Endothelial cell of umbilical vein (primary cell): ENCODE data around the gene CDC7. TPM values are rescaled to one million over a fixed set of nuclear protein-coding genes. Genes with fewer than 3 reads are reported as not detected.

ENCODE experiments used
- BruUV-seq: library from RNA; stranded (reverse); fragments of 400-500 nt; replicated peaks from 2 replicates; lab custom pipeline; 2021; lab: Mats Ljungman, UMichigan
- CTCF ChIA-PET: fragments of 300-600, 350-600 bp; sonication (Branson Sonifier 250); formaldehyde crosslinking; loops from one replicate; lab custom pipeline; 2021; ENCODE audit warnings: antibody characterized with exemption, inconsistent platforms; lab: Charles Lee
- POLR2A ChIA-PET: fragments of 300-600, 350-600 bp; sonication (Branson Sonifier 250); formaldehyde crosslinking; loops from one replicate; lab custom pipeline; 2021; ENCODE audit warnings: antibody characterized with exemption, inconsistent platforms; lab: Charles Lee
- DNase-seq: peaks from one replicate; pipeline ENCODE4 v3.0.0-alpha.2; 2011; ENCODE audit warnings: low read depth, low spot score
- FAIRE-seq: peaks from 2 replicates; lab custom pipeline; 2011; peaks lifted over from hg19 to GRCh38; lab: Jason Lieb, UNC
- H2AFZ ChIP-seq: 2 replicates; pipeline ENCODE4 v1.6.0; 2012; ENCODE audit warnings: low read depth, low read length, control low read depth, inconsistent platforms
- H3K27ac ChIP-seq: 2 replicates; pipeline ENCODE4 v1.5.1; 2011; ENCODE audit warnings: low read depth, mild to moderate bottlenecking, control low read depth, low read length, moderate library complexity; ENCODE audit not compliant: insufficient read depth
- H3K27me3 ChIP-seq, 2 experiments: 2 replicates each; pipeline versions ENCODE4 v1.6.0 to v1.6.1; 2011; ENCODE audit warnings: low read length in 2 of 2, mixed read lengths in 1 of 2; ENCODE audit not compliant: control insufficient read depth in 2 of 2, insufficient read depth in 2 of 2
- H3K36me3 ChIP-seq, 2 experiments: 2 replicates in 1 of 2; 3 replicates in 1 of 2; pipeline ENCODE4 v1.5.1; 2011; ENCODE audit warnings: low read length in 2 of 2, mild to moderate bottlenecking in 1 of 2, moderate library complexity in 1 of 2; ENCODE audit not compliant: control insufficient read depth in 2 of 2, insufficient read depth in 2 of 2; ENCODE audit errors: extremely low read depth in 1 of 2
- H3K4me1 ChIP-seq: 3 replicates; pipeline ENCODE4 v1.5.1; 2011; ENCODE audit warnings: mild to moderate bottlenecking, low read length; ENCODE audit not compliant: control insufficient read depth, insufficient read depth; ENCODE audit errors: extremely low read depth
- H3K4me2 ChIP-seq: 2 replicates; pipeline ENCODE4 v1.6.1; 2011; ENCODE audit warnings: low read length, control low read depth, mixed read lengths; ENCODE audit not compliant: insufficient read depth
- H3K4me3 ChIP-seq, 3 experiments: fragments of 200-600 bp in 1 of 3; sonication (generic), shearing (Covaris generic) in 1 of 3; replicated peaks in 1 of 3; 2 replicates each; pipeline ENCODE4 v1.5.1; 2011 to 2016; ENCODE audit warnings: control low read depth in 3 of 3, low read length in 3 of 3, mild to moderate bottlenecking in 2 of 3, inconsistent platforms in 1 of 3, low read depth in 1 of 3, moderate library complexity in 1 of 3; ENCODE audit not compliant: insufficient read depth in 1 of 3
- H3K79me2 ChIP-seq: 2 replicates; pipeline ENCODE4 v1.6.0; 2012; ENCODE audit warnings: low read length, inconsistent platforms; ENCODE audit not compliant: control insufficient read depth, insufficient read depth
- H3K9ac ChIP-seq: replicated peaks from 2 replicates; pipeline ENCODE3; 2011; ENCODE audit warnings: low read length, control low read depth; ENCODE audit not compliant: insufficient read depth; ENCODE audit errors: extremely low read depth
- H3K9me1 ChIP-seq: replicated peaks from 3 replicates; pipeline ENCODE4 v1.6.0; 2011; ENCODE audit warnings: mild to moderate bottlenecking, low read length; ENCODE audit not compliant: control insufficient read depth, insufficient read depth; ENCODE audit errors: extremely low read depth
- H3K9me3 ChIP-seq: replicated peaks from 2 replicates; pipeline ENCODE4 v1.5.1; 2012; ENCODE audit warnings: low read length, inconsistent platforms; ENCODE audit not compliant: control insufficient read depth, insufficient read depth
- H4K20me1 ChIP-seq: replicated peaks from 2 replicates; pipeline ENCODE3; 2011; ENCODE audit warnings: mild to moderate bottlenecking, low read length; ENCODE audit not compliant: control insufficient read depth, insufficient read depth; ENCODE audit errors: extremely low read depth
- EZH2 ChIP-seq: IDR thresholded peaks from 2 replicates; pipeline ENCODE4 v1.6.1; 2012; ENCODE audit warnings: borderline replicate concordance, low read depth, mild to moderate bottlenecking, moderate library complexity, low read length, inconsistent platforms; ENCODE audit not compliant: severe bottlenecking
- FOS ChIP-seq: IDR thresholded peaks from 2 replicates; pipeline ENCODE4 v1.6.1; 2011; ENCODE audit warnings: mild to moderate bottlenecking, low read length, moderate library complexity, borderline replicate concordance; ENCODE audit not compliant: insufficient read depth
- GATA2 ChIP-seq: IDR thresholded peaks from 2 replicates; pipeline ENCODE4 v1.7.0; 2011; ENCODE audit warnings: low read depth, mild to moderate bottlenecking, moderate library complexity, mixed read lengths, low read length; ENCODE audit not compliant: insufficient read length, insufficient read depth
- JUN ChIP-seq: IDR thresholded peaks from 2 replicates; pipeline ENCODE4 v1.6.1; 2011; ENCODE audit warnings: borderline replicate concordance, low read depth; ENCODE audit not compliant: insufficient read length, insufficient read depth
- MAX ChIP-seq: IDR thresholded peaks from 2 replicates; pipeline ENCODE4 v1.6.1; 2011; ENCODE audit not compliant: insufficient read depth, insufficient read length
- MYC ChIP-seq: IDR thresholded peaks from one replicate; pipeline ENCODE4 v1.6.1; 2011; ENCODE audit warnings: mild to moderate bottlenecking, low read depth, low read length
- POLR2A ChIP-seq: IDR thresholded peaks from 2 replicates; pipeline ENCODE4 v1.6.1; 2012; ENCODE audit warnings: low read depth, mild to moderate bottlenecking, control low read depth, low read length
- POLR2AphosphoS5 ChIP-seq: IDR thresholded peaks from 2 replicates; pipeline ENCODE4 v1.6.1; 2012; ENCODE audit warnings: low read depth, mild to moderate bottlenecking, control low read depth, low read length, moderate library complexity; ENCODE audit not compliant: insufficient read depth
- dilution Hi-C: fragments of 300-500 bp; cut with MboI; formaldehyde crosslinking; loops from one replicate; pipeline ENCODE4 v1.15.0; 2019; ENCODE audit warnings: low sequenced_read_pairs; ENCODE audit not compliant: extremely low pct_ligation_motif_present
- intact Hi-C: fragments of 100-400 bp; cut with micrococcal nuclease; formaldehyde crosslinking; loops from one replicate; pipeline ENCODE4 v1.10.0; 2022
- polyA plus RNA-seq, 4 experiments: library from polyadenylated mRNA; depleted of rRNA in 3 of 4; stranded (reverse) in 3 of 4; unstranded in 1 of 4; fragments of >200 nt; gene quantifications; 2 replicates each; pipeline versions ENCODE4 v1.2.1 to v1.2.3, GENCODE V29; 2011 to 2012; ENCODE audit warnings: missing spikeins in 1 of 4
- total RNA-seq: library from RNA; stranded (reverse); gene quantifications from 2 replicates; pipeline ENCODE4 v1.2.3, GENCODE V29; 2021
- TF ChIP-seq, protein P1 (sequence below), 2 donors: IDR thresholded peaks; 1 replicate in 1 of 2; 2 replicates in 1 of 2; pipeline ENCODE4 v1.5.1; 2011; ENCODE audit warnings: low read length in 2 of 2, mild to moderate bottlenecking in 2 of 2, moderate library complexity in 2 of 2, control low read depth in 1 of 2, inconsistent platforms in 1 of 2, low read depth in 1 of 2; ENCODE audit not compliant: insufficient read depth in 1 of 2; ENCODE audit errors: extremely low read depth in 1 of 2

The CDC7 gene
- total and polyA plus RNA-seq, 2 donors (not counting 3 experiments of a cell fraction or from before 2014, with no cell fraction given), result 3.9 to 11.7 TPM

DNA sequence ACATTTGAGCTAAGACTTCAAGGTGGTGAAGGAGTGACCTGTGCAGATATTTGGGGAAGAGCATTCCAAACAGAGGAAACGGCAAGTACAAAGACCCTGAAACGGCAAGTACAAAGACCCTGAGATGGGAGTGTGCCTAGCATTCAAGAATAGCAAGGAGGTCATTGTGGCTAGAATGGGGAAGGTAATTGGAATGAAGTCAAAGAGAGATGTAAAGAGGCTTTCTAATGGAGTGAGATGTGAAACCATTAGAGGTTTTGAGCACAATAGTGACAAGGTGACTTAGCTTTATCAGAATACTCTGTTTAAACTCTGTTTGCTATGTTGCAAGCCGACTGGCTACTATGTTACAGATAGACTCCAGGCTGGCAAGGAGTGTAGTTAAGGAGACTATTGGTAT, 4.4 kb downstream of the CDC7 start:
- H3K9ac ChIP-seq, result no peak overlapping the region
- no peak overlapping the region for H2AFZ ChIP-seq
- no peak overlapping the region for H3K4me3 ChIP-seq
- ChIA-PET CTCF (interaction anchor here (1.6 kb wide), 1 partner anchor 101 kb away, joined by 3 read pairs; the partner anchor contains the start of gene HFM1), POLR2A (no interaction called here)
- no peaks in the 10 kb centered on the region for H3K9me1 ChIP-seq
- peaks cover 16% of the 10 kb centered on the region for H3K79me2 ChIP-seq
- H3K4me1 ChIP-seq, result peaks cover 16% of the 10 kb centered on the region
- dilution Hi-C loops, result no loop called here
- no TSS peak for BruUV-seq
- DNase-seq (no peak), FAIRE-seq (no peak)
- no peak overlapping the region for H3K27ac ChIP-seq
- H4K20me1 ChIP-seq, result no peaks in the 10 kb centered on the region
- no peaks in the 10 kb centered on the region for H3K9me3 ChIP-seq
- TF ChIP-seq POLR2A, result no peak
- no peak for TF ChIP-seq EZH2
- TF ChIP-seq, protein P1, sequence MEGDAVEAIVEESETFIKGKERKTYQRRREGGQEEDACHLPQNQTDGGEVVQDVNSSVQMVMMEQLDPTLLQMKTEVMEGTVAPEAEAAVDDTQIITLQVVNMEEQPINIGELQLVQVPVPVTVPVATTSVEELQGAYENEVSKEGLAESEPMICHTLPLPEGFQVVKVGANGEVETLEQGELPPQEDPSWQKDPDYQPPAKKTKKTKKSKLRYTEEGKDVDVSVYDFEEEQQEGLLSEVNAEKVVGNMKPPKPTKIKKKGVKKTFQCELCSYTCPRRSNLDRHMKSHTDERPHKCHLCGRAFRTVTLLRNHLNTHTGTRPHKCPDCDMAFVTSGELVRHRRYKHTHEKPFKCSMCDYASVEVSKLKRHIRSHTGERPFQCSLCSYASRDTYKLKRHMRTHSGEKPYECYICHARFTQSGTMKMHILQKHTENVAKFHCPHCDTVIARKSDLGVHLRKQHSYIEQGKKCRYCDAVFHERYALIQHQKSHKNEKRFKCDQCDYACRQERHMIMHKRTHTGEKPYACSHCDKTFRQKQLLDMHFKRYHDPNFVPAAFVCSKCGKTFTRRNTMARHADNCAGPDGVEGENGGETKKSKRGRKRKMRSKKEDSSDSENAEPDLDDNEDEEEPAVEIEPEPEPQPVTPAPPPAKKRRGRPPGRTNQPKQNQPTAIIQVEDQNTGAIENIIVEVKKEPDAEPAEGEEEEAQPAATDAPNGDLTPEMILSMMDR (IDR thresholded peaks at IDR 0.05; ENCODE audit: extremely low read depth in 1 of 2, insufficient read depth in 1 of 2, low read depth in 1 of 2, low read length in 2 of 2), result no peak
- TF ChIP-seq MAX, result no peak
- TF ChIP-seq POLR2AphosphoS5, result no peak
- TF ChIP-seq FOS, result no peak
- TF ChIP-seq GATA2, result no peak
- no peak for TF ChIP-seq JUN
- no peak for TF ChIP-seq MYC
- H3K36me3 ChIP-seq, result no peaks in the 10 kb centered on the region
- H3K27me3 ChIP-seq, result no peaks in the 10 kb centered on the region
- intact Hi-C loops, result no loop called here
- no peak overlapping the region for H3K4me2 ChIP-seq
